Common myeloid progenitor, CD34-positive (primary cell): ENCODE data around the gene SLITRK1. TPM values are rescaled to one million over a fixed set of nuclear protein-coding genes. Genes with fewer than 3 reads are reported as not detected.

Source experiments
- CTCF ChIA-PET: fragments of 350-600 bp; sonication (Branson Sonifier 250); formaldehyde crosslinking; loops from one replicate; lab custom pipeline; 2021; ENCODE audit warnings: antibody characterized with exemption; lab: Charles Lee
- POLR2A ChIA-PET: fragments of 350-600 bp; sonication (Branson Sonifier 250); formaldehyde crosslinking; loops from one replicate; lab custom pipeline; 2021; ENCODE audit warnings: antibody characterized with exemption; lab: Charles Lee
- DNase-seq, 3 donors: peaks; one replicate each; pipeline versions ENCODE4 v3.0.0 to v3.0.0-alpha.2; 2013
- H3K27ac ChIP-seq, 2 experiments: 1 replicate in 1 of 2; 2 replicates in 1 of 2; pipeline ENCODE4 v1.7.0; 2013; ENCODE audit warnings: inconsistent platforms in 2 of 2, low read length in 2 of 2, mild to moderate bottlenecking in 2 of 2, low read depth in 1 of 2, moderate library complexity in 1 of 2; ENCODE audit not compliant: severe bottlenecking in 2 of 2, insufficient read depth in 1 of 2, poor library complexity in 1 of 2
- H3K27me3 ChIP-seq, 5 experiments: replicated peaks in 2 of 5; 1 replicate in 3 of 5; 2 replicates in 2 of 5; pipeline versions ENCODE4 v1.6.1 to v1.7.0; 2013; ENCODE audit warnings: low read length in 4 of 5, mild to moderate bottlenecking in 2 of 5, moderate library complexity in 2 of 5, inconsistent platforms in 1 of 5; ENCODE audit not compliant: insufficient read depth in 5 of 5, control insufficient read depth in 4 of 5
- H3K36me3 ChIP-seq, 4 experiments: 1 replicate in 2 of 4; 2 replicates in 2 of 4; pipeline versions ENCODE4 v1.6.1 to v1.7.0; 2013; ENCODE audit warnings: low read length in 3 of 4, control low read depth in 1 of 4, mild to moderate bottlenecking in 1 of 4; ENCODE audit not compliant: control insufficient read depth in 4 of 4, insufficient read depth in 4 of 4
- H3K4me1 ChIP-seq, 4 experiments: 1 replicate in 3 of 4; 2 replicates in 1 of 4; pipeline versions ENCODE4 v1.6.1 to v1.7.1; 2013; ENCODE audit warnings: low read length in 3 of 4, mild to moderate bottlenecking in 3 of 4, control low read depth in 1 of 4, inconsistent platforms in 1 of 4, moderate library complexity in 1 of 4; ENCODE audit not compliant: control insufficient read depth in 4 of 4, insufficient read depth in 4 of 4; ENCODE audit errors: control extremely low read depth in 1 of 4
- H3K4me3 ChIP-seq, 7 experiments: 1 replicate in 4 of 7; 2 replicates in 3 of 7; pipeline versions ENCODE4 v1.5.1 to v1.7.0; 2013; ENCODE audit warnings: mild to moderate bottlenecking in 7 of 7, low read length in 6 of 7, moderate library complexity in 6 of 7, inconsistent platforms in 2 of 7, low read depth in 2 of 7, control low read depth in 1 of 7; ENCODE audit not compliant: insufficient read depth in 4 of 7, control insufficient read depth in 1 of 7; ENCODE audit errors: extremely low read depth in 1 of 7
- H3K9me3 ChIP-seq, 5 experiments: 1 replicate in 4 of 5; 2 replicates in 1 of 5; pipeline versions ENCODE4 v1.6.1 to v1.7.1; 2013; ENCODE audit warnings: low read length in 4 of 5, mild to moderate bottlenecking in 2 of 5, inconsistent platforms in 1 of 5, low read depth in 1 of 5, moderate library complexity in 1 of 5; ENCODE audit not compliant: control insufficient read depth in 4 of 5, insufficient read depth in 2 of 5; ENCODE audit errors: control extremely low read depth in 1 of 5
- WGBS: methylation state at CpG from one replicate; pipeline ENCODE4 v1.1.5; 2013; ENCODE audit not compliant: insufficient coverage; 5-methylcytosine and 5-hydroxymethylcytosine counted together
- polyA plus RNA-seq: library from polyadenylated mRNA; unstranded; fragments of 120-200 nt; gene quantifications from one replicate; pipeline ENCODE4 v1.2.1, GENCODE V29; 2013

The SLITRK1 gene, protein sequence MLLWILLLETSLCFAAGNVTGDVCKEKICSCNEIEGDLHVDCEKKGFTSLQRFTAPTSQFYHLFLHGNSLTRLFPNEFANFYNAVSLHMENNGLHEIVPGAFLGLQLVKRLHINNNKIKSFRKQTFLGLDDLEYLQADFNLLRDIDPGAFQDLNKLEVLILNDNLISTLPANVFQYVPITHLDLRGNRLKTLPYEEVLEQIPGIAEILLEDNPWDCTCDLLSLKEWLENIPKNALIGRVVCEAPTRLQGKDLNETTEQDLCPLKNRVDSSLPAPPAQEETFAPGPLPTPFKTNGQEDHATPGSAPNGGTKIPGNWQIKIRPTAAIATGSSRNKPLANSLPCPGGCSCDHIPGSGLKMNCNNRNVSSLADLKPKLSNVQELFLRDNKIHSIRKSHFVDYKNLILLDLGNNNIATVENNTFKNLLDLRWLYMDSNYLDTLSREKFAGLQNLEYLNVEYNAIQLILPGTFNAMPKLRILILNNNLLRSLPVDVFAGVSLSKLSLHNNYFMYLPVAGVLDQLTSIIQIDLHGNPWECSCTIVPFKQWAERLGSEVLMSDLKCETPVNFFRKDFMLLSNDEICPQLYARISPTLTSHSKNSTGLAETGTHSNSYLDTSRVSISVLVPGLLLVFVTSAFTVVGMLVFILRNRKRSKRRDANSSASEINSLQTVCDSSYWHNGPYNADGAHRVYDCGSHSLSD
- 0.05 TPM for polyA plus RNA-seq

DNA sequence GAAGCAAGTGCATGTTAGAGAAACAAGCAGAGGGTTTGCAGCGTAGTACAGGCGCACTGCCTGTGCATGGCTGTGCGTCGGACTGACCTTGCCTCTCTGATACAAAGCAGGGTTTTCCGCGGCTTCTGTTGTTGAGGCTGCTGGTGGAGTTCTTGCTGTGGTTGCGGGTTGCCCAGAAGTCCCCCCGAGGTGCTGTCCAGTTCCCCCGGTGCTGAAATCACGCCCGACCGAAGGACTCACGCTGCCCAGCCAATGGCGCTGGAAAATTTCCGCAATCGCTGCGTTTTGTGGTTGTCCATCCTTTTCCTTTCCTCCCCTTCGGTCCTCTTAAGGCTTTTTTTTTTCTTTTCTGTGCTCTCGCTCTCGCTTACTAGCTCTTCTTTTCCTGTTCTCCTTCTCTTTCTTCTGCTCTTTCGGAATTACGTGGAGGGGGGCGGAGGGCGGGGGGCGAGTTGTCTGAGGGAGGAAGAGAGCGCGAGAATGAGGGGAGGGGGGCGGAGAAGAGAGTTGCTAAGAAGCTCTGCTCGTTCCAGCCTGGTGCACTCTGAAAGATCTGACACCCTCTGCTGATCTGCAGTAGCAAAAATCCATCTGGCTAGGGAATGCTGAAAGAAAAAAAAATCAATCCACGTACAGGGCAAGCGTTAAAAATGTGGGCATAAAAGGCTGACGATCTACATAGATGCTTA is at the start of gene SLITRK1:
Gene SLITRK1, minus strand, starts transcription at position 558 of the 689 bp plus-strand sequence. CDS start 967 bp downstream, outside the sequence.
- Histone ChIP-seq H3K27me3 (peaks cover 16 to 69% (median 42%) of the 10 kb centered on the region in 5 experiments), H3K4me1 (peaks cover 5 to 45% (median 37%) of the 10 kb centered on the region in 4 experiments), H3K36me3 (no peaks in the 10 kb centered on the region), H3K4me3 (peak within 1 kb of the TSS; percentile 1 to 87 (median 48)), H3K27ac (no peak within 1 kb of the TSS), H3K9me3 (no peaks in the 10 kb centered on the region)
- POLR2A ChIA-PET = interaction anchor here (0.6 kb wide), 1 partner anchor 1891 kb away, joined by 3 read pairs; no protein-coding TSS in a partner anchor
- peak; percentile 71 to 90 (median 89) for DNase-seq
- WGBS = under 1% methylated on average over 22 of the region's 32 CpGs
- CTCF ChIA-PET = no interaction called here

DNA sequence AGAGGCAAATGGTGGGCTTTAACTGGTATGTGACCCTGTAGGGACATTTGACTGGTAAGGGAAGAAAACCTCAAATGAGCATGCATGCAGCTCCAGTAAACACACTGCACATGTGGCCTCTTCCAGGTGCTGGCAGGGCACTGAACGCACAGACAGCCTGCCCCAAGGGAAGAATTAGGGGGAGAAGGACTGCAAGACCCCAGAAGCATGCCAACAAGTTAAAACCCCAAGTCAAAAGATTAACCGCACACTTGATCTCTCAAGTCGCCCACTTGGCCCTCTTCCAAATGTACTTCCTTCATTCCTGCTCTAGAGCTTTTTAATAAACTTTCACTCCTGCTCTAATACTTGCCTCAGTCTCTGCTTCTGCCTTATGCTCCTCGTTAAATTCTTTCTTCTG is 46.9 kb upstream of the SLITRK1 start:
- no peaks in the 10 kb centered on the region for H3K27me3 ChIP-seq
- H3K36me3 ChIP-seq = no peaks in the 10 kb centered on the region
- no peaks in the 10 kb centered on the region for H3K9me3 ChIP-seq
- H3K4me1 ChIP-seq = peaks cover 0 to 5% (median 2%) of the 10 kb centered on the region in 4 experiments
- CTCF ChIA-PET = no interaction called here
- no peak overlapping the region for H3K4me3 ChIP-seq
- POLR2A ChIA-PET = no interaction called here
- H3K27ac ChIP-seq = no peak overlapping the region
- DNase-seq = peak; percentile 34 to 75 (median 75)
- 19% methylated on average over 3 of the region's 4 CpGs for WGBS

DNA sequence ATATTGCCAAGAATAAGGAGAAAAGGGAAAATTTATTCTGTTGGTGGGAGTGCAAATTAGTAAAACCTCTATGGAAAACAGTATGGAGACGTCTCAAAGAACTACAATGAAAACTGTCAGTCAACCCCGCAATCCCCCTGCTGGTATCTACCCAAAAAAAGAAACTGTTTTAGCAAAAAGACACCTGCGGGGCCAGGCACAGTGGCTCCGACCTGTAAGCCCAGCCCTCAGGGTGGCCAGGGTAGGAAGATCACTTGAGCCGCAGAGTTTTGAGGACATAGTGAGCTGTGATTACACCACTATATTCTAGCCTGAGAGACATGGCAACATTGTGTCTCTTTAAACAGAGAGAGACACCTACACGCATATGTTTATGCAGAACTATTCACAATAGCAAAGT is 37.5 kb upstream of the SLITRK1 start:
- no peaks in the 10 kb centered on the region for H3K4me1 ChIP-seq
- ChIA-PET CTCF (no interaction called here), POLR2A (no interaction called here)
- no peaks in the 10 kb centered on the region for H3K27me3 ChIP-seq
- no peaks in the 10 kb centered on the region for H3K36me3 ChIP-seq
- no peak for DNase-seq
- H3K4me3 ChIP-seq = no peak overlapping the region
- WGBS = 96% methylated on average over 5 of the region's 6 CpGs
- H3K27ac ChIP-seq = no peak overlapping the region
- H3K9me3 ChIP-seq = no peaks in the 10 kb centered on the region

DNA sequence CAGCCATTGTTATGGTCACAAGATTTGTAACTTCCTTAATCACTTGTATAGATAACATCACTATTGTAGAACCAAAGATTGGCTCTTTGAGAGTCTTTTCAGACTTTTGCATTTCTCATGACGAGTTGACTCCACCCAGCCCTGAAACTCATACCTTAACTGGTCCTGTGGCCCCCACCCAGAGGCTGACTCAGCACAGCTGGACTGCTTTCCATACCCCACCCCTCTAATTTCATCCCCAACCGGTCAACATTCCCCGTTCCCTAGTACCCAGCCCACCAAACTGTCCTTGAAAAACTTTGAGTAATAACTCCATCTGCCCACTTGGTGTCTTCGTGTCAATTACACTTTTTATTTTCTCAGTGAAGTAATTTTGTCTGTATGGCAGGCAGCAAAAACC is 32.1 kb upstream of the SLITRK1 start:
- no peak overlapping the region for H3K4me3 ChIP-seq
- CTCF ChIA-PET = no interaction called here
- POLR2A ChIA-PET = no interaction called here

DNA sequence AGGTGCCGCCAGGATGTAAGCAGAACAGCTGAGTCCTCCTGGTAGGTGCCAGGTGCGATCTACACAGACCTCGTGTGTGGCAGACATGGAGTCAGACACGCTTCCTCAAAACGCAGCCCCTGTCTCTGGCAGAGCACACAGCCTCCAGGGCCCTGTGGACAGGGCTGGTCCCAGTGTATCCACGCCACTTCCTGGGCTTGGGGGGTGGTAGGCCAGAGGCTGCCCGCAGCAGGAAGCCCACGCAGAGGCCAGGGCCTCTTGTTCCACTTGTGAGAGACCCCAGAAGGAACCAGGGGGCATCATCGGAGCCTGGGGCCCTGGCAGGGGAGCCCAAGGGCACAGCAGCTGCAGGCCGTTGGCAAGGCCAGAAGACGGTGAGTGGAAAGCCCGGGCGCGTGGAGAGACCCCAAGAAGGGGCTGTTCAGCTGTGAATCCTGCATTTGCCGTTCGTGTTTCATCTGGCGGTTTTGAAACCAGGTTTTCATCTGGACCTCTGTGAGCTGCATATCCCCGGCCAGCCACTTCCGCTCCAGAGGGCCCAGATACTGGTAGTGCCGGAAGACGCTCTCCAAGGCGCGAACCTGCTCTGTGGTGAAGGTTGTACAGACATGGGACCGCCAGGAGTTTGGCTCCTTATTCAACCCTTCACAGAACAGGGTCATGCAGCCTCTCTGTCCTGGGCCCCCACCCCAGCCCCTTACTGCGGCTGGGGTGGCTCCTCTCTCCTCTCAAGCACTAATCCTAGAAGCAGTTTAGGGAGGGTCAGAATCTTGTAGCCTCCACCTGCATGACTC is 25.1 kb upstream of the SLITRK1 start:
- ChIA-PET CTCF (no interaction called here), POLR2A (no interaction called here)
- Histone ChIP-seq H3K27ac (no peak overlapping the region), H3K36me3 (no peaks in the 10 kb centered on the region), H3K9me3 (peaks cover 0 to 12% (median 0%) of the 10 kb centered on the region in 5 experiments), H3K4me1 (no peaks in the 10 kb centered on the region), H3K27me3 (no peaks in the 10 kb centered on the region), H3K4me3 (no peak overlapping the region)
- WGBS = 95% methylated on average over 22 of the region's 25 CpGs
- DNase-seq = no peak

More for the DNA sequence above, 32.1 kb upstream of the SLITRK1 start:
- WGBS = 100% methylated on average over 3 of the region's 4 CpGs
- Histone ChIP-seq H3K27ac (no peak overlapping the region), H3K4me1 (no peaks in the 10 kb centered on the region), H3K9me3 (no peaks in the 10 kb centered on the region), H3K27me3 (no peaks in the 10 kb centered on the region), H3K36me3 (no peaks in the 10 kb centered on the region)
- DNase-seq = no peak

DNA sequence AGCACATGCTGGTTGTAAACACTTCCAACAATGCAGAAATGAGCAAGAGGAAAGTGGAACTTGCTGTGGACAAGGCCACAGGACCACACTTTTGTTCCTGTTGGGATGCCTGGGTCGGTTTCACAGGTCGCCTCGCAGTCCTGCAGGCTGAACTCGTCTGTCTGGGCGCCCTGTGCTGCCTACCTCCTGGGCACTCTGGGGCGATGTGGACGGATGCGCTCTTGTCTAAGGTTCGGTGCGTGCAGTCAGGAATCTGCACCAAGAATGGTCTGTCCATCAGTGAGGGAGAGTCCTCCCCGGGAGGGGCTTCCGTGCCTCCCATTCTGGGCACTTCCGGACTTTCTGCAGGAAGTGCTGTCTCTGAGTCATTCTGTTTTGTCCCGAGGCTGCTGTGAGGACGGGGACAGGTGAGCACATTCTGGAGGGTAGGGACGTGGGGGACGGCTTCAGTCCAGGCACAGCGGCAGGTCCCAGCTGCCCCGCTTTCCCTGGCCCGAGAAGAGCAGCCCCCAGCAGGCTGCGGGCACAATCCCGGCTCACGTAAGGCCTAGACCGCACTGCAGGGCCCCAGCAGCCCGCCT is 24.1 kb upstream of the SLITRK1 start:
- ChIA-PET CTCF (no interaction called here), POLR2A (no interaction called here)
- Histone ChIP-seq H3K9me3 (peaks cover 0 to 12% (median 0%) of the 10 kb centered on the region in 5 experiments), H3K36me3 (no peaks in the 10 kb centered on the region), H3K4me1 (no peaks in the 10 kb centered on the region), H3K27ac (no peak overlapping the region), H3K4me3 (no peak overlapping the region), H3K27me3 (no peaks in the 10 kb centered on the region)
- WGBS = 98% methylated on average over 24 of the region's 25 CpGs
- no peak for DNase-seq
